BJ (cell line): Measurements from ENCODE around the gene LOC101059915.
"Not testable (repeated sequence)": the region's sequence is repeated elsewhere in the genome, so short reads cannot be mapped to it uniquely, and the experiment has no call there.

Experiments used
- CTCF ChIA-PET: fragments of 350-600 bp; formaldehyde crosslinking; extraction: SDS; loops from one replicate; lab custom pipeline; 2021; ENCODE audit warnings: antibody characterized with exemption, inconsistent platforms; lab: Yijun Ruan, JAX
- POLR2A ChIA-PET: fragments of 300-600 bp; sonication (Branson Sonifier 250); formaldehyde crosslinking; extraction: SDS; loops from one replicate; lab custom pipeline; 2021; ENCODE audit warnings: antibody characterized with exemption; lab: Charles Lee
- DNase-seq: peaks from one replicate; pipeline ENCODE4 v3.0.0-alpha.2; 2011; ENCODE audit warnings: low read depth
- H3K27me3 ChIP-seq: 2 replicates; pipeline ENCODE4 v1.6.0; 2011; ENCODE audit warnings: low read length; ENCODE audit not compliant: control insufficient read depth, insufficient read depth
- H3K36me3 ChIP-seq: 2 replicates; pipeline ENCODE4 v1.5.1; 2011; ENCODE audit warnings: low read length; ENCODE audit not compliant: control insufficient read depth, insufficient read depth
- H3K4me3 ChIP-seq: 2 replicates; pipeline ENCODE4 v1.5.1; 2011; ENCODE audit warnings: low read depth, mild to moderate bottlenecking, control low read depth, low read length
- TF ChIP-seq, protein P1 (sequence below): IDR thresholded peaks from 2 replicates; pipeline ENCODE4 v1.5.1; 2011; ENCODE audit warnings: low read depth, mild to moderate bottlenecking, control low read depth, inconsistent platforms, low read length, moderate library complexity; ENCODE audit not compliant: insufficient read depth

Gene LOC101059915

DNA sequence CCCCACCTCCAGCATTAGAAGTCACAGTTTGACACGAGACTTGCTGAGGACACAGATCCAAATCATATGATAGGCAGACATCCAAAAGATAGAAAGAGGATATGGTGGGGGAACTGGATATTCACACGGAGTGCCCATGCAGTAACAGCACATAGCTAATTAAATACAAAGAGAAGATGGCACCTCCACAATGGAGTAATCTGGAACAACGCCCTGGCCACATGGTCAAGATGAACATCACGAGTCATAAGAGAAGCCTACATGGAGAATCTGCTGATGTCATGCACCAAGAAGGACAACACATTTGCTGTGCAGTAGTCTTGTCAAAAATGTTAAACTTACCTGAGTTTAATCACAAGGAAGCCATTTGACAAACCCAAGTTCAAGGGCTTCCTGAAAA is 10.1 kb upstream of the LOC101059915 start:
- ChIA-PET CTCF (interaction anchor here (0.6 kb wide), 1 partner anchor 202 kb away, joined by 3 read pairs; no protein-coding TSS in a partner anchor), POLR2A (no interaction called here)
- no peak for DNase-seq
- H3K36me3 ChIP-seq = no peaks in the 10 kb centered on the region
- H3K4me3 ChIP-seq = no peak overlapping the region
- TF ChIP-seq, protein P1, sequence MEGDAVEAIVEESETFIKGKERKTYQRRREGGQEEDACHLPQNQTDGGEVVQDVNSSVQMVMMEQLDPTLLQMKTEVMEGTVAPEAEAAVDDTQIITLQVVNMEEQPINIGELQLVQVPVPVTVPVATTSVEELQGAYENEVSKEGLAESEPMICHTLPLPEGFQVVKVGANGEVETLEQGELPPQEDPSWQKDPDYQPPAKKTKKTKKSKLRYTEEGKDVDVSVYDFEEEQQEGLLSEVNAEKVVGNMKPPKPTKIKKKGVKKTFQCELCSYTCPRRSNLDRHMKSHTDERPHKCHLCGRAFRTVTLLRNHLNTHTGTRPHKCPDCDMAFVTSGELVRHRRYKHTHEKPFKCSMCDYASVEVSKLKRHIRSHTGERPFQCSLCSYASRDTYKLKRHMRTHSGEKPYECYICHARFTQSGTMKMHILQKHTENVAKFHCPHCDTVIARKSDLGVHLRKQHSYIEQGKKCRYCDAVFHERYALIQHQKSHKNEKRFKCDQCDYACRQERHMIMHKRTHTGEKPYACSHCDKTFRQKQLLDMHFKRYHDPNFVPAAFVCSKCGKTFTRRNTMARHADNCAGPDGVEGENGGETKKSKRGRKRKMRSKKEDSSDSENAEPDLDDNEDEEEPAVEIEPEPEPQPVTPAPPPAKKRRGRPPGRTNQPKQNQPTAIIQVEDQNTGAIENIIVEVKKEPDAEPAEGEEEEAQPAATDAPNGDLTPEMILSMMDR = no peak
- H3K27me3 ChIP-seq = no peaks in the 10 kb centered on the region

DNA sequence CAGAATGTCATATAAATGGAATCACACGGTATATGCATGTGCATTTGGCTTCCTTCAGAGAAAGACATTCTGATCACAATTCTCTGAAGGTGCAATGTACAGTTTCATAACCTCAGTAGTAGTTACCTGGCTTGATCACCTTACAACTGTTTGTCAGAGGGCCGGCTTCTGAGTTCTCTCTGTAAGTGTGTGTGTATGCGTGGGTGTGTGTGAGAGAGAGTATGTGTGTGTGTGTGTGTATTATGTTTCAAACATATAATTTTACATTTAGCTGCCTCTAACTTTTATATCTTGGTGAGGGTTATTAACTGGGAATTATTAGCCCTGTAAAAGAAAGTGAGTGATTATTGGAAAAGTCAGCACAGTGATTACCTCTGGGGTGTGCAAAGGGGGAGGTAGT is 8.0 kb upstream of the LOC101059915 start:
- TF ChIP-seq, protein P1 = no peak
- Histone ChIP-seq H3K27me3 (no peaks in the 10 kb centered on the region), H3K36me3 (no peaks in the 10 kb centered on the region), H3K4me3 (no peak overlapping the region)
- CTCF ChIA-PET = no interaction called here
- DNase-seq = no peak
- POLR2A ChIA-PET = no interaction called here

DNA sequence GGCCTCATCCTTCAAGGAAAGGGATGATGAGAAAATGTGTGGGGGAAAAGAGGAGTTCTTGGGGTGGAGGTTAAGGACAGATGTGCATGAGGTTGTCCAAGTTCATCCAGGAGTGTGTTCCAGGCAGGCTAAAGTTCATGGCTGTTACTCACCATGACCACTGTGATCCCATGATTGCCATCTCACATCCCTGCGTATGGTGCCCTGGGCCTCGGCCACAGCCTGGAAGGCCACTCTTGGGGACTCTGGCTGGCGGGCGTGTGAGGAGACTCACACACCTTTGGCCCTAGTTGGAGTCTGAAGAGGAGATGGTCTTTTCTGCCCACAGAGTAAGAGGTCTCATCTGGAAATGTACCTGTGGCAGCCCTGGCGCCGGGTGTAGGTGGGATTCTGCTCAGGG is 7.4 kb upstream of the LOC101059915 start:
- TF ChIP-seq, protein P1 = no peak
- CTCF ChIA-PET = no interaction called here
- POLR2A ChIA-PET = no interaction called here

DNA sequence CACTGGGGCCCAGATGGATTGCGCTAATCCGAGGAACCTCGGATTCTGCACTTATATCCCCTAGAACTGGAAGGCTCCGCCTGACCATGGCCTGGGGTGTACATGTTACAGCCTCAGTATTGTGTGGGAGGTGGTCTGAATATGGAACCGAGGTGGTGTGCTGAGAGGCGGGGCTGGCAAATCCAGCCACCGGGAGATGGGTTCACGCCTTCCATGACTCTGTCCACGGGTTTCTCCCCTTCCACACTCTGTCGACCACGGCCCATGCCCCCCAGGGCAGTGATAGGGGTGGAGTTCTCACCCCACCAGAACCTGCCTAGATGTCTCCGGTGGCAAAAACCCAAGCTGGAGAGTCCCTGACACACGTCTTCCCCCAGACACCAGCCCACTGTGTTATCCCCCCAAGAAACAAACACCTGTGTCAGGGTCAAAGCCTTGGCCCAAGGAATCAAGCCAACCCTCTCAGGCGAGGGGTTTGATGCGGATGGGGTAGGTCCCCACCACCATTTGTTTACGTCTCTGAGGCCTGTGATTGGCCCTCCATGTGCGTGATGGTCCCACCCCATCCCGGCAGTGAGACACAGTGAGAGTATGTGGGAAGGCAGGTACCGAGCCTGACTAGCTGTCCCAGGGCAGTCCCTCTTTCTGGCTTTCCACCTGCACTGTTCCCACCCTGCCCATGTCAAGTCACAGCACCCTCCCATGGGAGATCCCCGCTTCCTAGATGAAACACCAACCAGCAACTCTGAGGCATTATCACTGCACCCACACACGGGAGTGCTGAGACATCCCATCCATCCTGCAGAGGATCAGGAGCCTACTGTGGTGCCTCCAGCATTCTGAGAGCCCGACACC is 6.6 kb upstream of the LOC101059915 start:
- no peaks in the 10 kb centered on the region for H3K36me3 ChIP-seq
- TF ChIP-seq, protein P1 = no peak
- no peak for DNase-seq
- no peaks in the 10 kb centered on the region for H3K27me3 ChIP-seq
- H3K4me3 ChIP-seq = no peak overlapping the region
- POLR2A ChIA-PET = no interaction called here
- CTCF ChIA-PET = no interaction called here

More for the DNA sequence above, 7.4 kb upstream of the LOC101059915 start:
- no peaks in the 10 kb centered on the region for H3K27me3 ChIP-seq
- no peak for DNase-seq
- no peak overlapping the region for H3K4me3 ChIP-seq
- H3K36me3 ChIP-seq = no peaks in the 10 kb centered on the region

DNA sequence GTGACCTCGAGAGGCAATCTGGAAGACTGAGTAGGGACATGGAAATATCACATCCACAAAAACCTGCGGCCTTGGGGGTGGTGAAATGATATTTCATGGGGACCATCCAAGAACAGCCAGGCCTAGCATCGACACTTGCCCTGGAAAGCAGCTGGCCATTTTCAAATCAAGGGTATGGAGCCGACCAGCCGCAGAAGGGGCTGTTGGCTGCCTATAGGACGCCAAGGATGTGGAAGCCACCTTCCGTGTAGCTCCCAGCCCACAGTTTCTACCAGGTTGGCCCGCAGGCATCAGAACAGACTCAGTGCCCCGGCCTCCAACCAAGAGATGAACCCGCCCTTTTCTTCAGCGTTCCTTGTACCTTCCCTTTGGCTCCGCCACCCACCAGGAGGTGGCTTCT is 5.4 kb upstream of the LOC101059915 start:
- ChIA-PET CTCF (no interaction called here), POLR2A (no interaction called here)
- DNase-seq = no peak
- TF ChIP-seq, protein P1 = no peak
- Histone ChIP-seq H3K27me3 (no peaks in the 10 kb centered on the region), H3K36me3 (no peaks in the 10 kb centered on the region), H3K4me3 (no peak overlapping the region)

DNA sequence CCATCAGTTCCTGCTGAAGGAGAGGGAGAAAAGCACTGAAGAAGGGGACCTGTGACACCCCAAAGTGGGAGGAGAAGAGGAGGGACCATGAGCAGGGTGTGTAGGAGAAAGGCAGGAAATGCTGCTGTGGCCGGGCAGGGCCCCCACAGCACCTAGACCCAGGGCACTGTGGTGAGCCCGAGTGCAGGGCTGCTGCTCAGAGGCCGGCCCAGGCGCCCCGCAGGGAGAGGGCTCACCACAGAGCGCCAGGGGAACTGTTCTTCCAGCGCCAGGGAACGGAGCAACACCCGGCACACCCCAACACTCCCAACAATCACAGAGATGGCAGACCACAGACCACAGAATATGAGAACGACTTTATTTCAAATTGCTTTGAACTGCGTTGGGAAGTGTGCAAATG is 4.7 kb upstream of the LOC101059915 start:
- H3K36me3 ChIP-seq, H3K4me3 ChIP-seq, CTCF ChIA-PET, DNase-seq, H3K27me3 ChIP-seq, POLR2A ChIA-PET: not testable (repeated sequence)

DNA sequence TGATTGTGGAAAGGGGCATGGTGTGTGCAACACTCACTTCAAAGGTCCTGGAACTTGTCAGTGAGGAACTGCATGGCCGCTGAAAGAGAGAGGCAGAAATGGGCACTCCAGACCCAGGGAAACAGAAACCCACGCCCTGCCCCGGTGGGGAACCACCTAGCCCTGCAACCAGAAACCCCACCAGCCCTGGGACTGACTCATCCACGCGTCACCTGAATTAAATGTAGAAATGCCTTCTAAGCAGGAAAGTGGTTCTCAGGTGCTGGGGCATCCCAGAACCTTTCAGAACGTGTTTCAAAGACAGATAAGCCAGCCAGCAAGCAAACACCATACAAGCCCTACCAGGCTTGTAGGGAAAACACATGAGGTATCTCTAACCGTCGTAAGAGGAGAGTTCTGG is 4.1 kb upstream of the LOC101059915 start:
- H3K4me3 ChIP-seq, POLR2A ChIA-PET, H3K27me3 ChIP-seq, H3K36me3 ChIP-seq, CTCF ChIA-PET, DNase-seq: not testable (repeated sequence)
